HPDE6-E6E7 (cell line): Measurements from ENCODE around the gene CKS1B.
"Not testable (repeated sequence)": the region's sequence is repeated elsewhere in the genome, so short reads cannot be mapped to it uniquely, and the experiment has no call there.

Experiments
- DNase-seq: peaks from one replicate; pipeline ENCODE4 v3.0.0; 2011; ENCODE audit warnings: missing footprints; ENCODE audit errors: extremely low spot score

CKS1B gene

DNA sequence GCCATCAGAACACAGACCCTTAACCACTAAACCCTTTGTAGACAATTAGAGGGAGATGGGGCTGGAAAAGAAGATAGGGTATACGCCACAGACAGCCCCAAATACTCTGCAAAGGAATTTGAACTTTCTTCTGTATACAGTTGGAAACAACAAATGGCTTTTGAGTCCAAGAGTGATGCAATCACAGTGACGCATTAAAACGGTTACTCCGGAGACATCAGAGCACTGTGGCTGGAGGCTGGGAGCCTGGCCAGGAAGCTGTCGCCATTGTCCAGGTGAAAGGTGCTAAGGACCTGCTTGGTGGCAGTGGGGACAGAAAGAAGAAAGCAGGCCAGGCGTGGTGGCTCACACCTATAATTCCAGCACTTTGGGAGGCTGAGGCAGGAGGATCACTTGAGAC is 12.8 kb downstream of the CKS1B start:
- DNase-seq: no peak

DNA sequence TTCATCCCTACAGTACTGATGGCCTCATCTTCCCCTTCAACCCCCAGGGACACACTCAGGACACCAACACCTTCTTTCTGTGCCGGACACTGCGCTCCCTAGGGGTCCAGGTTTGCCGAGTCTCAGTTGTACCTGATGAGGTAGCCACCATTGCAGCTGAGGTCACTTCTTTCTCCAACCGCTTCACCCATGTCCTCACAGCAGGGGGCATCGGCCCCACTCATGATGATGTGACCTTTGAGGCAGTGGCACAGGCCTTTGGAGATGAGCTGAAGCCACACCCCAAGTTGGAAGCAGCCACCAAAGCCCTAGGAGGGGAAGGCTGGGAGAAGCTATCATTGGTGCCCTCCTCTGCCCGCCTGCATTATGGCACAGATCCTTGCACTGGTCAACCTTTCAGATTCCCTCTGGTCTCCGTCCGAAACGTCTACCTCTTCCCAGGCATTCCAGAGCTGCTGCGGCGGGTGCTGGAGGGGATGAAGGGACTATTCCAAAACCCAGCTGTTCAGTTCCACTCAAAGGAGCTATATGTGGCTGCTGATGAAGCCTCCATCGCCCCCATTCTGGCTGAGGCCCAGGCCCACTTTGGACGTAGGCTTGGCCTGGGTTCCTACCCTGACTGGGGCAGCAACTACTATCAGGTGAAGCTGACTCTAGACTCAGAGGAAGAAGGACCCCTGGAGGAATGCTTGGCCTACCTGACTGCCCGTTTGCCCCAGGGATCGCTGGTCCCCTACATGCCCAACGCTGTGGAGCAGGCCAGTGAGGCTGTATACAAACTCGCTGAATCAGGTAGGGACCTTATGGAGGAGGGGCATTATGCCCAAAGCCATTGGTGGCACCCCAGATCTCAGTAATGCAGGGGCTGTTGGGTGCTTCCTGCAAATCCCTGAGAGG is 13.8 kb downstream of the CKS1B start:
- no peak for DNase-seq

DNA sequence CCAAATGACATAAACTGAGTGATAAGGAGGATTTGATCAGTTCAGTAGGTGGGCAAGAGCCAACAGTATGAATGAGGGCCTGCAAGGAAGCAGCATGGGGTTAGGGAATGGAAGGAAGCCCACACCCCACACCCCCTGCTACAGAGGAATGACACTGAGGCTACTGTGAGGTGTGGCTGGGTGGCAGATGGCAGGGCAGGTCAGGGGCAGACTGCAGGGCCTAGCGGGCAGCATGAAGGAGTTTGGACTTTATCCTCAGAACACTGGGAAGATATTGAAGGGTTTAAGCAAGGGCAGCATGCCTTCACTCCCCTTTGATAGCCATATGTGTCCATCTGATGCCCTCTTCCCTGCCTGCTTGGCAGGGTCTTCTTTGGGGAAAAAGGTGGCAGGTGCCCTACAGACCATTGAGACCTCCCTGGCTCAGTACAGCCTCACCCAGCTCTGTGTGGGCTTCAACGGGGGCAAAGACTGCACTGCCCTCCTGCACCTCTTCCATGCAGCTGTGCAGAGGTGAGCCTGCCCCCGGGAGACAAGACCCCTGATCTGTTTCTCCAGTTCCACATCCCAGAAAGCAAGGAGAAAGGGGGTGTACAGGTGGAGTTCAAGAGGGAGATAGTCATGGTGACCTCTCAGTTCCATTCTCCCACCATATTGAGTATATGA is 14.8 kb downstream of the CKS1B start:
- DNase-seq: no peak

DNA sequence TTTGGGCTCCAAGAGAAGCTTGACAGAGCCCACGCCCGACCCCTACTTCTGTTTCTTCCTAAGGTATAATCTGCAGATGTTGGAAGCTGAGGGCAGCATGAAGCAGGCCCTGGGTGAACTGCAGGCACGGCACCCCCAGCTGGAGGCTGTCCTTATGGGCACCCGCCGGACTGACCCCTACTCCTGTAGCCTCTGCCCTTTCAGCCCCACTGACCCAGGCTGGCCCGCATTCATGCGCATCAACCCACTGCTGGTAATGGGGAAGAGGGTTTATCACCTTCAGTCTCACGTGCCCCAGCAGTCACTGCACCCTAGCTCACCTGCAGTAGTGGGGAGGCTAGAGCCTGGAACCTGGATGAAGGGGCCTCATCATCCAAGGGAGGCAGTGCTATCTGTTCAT is 15.8 kb downstream of the CKS1B start:
- DNase-seq: no peak

DNA sequence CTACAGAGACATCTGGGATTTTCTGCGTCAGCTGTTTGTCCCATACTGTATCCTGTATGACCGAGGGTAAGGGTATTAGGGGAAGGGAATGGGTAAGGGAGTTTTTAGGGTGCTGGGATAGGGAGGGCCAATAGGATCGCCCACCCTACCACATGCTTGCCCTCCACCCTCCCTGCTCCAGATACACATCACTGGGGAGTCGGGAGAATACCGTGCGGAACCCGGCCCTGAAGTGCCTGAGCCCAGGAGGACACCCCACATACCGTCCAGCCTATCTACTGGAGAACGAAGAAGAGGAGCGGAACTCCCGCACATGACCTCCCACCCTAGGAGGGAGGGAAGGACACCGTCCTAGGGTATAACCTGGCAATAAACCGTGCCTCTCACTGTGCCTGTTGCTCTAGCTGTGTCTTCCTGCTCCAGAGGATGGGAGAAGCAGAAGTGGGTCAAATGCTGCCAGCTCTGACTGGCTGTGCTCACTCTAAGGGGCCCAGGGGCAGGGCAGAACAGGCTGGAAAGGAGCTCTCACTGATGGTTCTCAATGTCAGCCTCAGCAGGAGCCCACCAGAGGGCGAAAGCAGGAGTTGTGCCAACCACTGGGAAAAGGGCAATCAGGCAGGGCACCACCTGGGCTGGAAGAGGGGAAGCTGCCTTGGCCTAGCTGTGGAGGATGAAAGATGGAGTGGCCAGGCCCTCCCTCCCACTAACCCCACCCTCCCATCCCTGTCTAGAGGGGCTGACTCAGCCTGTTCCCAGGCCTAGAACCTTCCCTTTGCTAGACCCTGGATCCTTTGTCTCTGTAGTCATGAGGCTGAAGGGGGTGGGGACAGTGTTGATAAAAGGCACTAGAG is 18.5 kb downstream of the CKS1B start:
- no peak for DNase-seq

DNA sequence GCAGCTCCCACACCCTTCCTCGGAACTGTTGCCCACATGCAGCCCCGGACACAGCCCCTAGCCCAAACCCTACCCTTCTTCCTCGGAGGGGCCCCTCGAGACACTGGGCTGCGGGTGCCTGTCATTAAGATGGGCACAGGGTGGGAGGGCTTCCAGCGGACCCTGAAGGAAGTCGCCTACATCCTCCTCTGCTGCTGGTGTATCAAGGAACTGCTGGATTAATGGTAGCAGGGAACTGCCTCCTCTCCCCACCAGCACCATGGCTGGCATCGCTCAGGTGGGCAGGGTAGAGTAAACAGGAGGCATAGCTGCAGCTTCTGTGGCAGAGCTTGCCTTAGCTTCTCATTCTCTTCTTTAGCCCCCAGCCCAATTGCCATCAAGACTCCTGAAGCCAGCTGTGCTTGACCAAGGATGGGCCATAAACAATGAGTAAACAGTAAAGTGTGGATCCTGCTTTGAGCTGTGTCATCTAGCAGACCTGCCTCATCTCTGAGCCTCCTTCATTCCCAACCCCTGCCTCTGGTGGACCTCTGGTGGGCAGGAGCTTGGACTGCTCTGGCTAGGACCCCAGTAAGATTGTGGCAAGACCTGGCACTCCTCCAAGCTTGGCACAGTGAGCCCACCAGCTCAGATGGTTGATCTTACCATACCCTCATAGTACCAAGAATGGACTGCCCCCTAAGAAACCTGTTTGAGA is 19.2 kb downstream of the CKS1B start, which contains the start of gene LENEP:
Gene LENEP (plus strand): TSS at position 15 of the 697 bp plus-strand sequence. CDS start 22 bp downstream, at position 37.
- DNase-seq: no peak

DNA sequence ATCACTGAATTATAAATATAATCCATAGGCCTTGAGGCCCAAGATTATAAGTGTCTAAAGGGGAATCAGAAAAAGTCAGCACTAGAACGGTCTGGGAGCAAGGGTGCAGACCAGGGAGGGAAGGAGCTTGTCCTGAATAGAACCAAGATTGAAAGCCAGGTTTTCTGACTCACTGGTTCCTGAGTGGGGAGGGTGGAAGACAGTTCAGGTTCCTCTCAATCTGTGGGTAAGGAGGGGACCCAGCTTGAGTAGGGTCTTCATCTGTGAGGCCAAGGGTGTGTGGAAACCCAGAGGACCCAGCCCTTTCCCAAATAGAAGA is 19.7 kb downstream of the CKS1B start:
- no peak for DNase-seq

DNA sequence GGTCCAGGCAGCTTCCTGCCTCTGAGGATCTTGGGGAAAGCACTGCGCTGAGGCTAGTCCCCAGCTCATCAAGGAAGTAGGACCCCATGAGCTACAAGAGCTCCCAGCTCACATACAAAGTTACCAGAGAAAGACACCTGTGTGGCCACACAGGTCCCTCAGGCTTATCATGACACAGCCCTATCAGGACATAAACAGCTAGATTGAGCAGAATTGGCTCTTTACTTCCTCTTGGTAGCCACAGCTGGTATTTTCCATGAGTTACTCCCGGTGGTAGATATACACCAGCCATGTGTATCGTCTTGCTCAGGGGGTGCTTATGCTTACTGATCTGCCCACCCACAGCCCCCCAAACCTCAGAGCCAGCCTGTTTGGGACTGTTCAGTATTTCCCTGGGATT is 20.1 kb downstream of the CKS1B start:
- DNase-seq: no peak

DNA sequence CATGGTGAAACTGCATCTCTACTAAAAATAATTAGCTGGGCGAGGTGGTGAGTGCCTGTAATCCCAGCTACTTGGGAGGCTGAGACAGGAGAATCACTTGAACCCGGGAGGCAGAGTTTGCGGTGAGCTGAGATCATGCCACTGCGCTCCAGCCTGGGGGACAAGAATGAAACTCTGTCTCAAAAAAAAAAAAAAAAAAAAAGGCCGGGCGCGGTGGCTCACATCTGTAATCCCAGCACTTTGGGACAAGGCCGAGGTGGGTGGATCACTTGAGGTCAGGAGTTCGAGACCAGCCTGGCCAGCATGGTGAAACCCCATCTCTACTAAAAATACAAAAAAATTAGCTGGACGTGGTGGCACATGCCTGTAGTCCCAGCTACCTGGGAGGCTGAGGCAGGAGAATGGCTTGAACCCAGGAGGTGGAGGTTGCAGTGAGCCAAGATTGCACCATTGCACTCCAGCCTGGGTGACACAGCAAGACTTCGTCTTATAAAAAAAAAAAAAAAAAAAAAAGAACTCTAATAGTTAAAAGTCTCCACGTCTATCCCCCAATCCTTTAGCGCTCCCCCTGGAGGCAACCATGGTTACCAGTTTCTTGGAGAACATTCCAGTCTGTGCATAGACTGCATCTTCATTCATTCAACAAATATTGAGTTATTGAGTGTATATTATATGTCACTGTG is 21.0 kb downstream of the CKS1B start:
- DNase-seq: not testable (repeated sequence)

DNA sequence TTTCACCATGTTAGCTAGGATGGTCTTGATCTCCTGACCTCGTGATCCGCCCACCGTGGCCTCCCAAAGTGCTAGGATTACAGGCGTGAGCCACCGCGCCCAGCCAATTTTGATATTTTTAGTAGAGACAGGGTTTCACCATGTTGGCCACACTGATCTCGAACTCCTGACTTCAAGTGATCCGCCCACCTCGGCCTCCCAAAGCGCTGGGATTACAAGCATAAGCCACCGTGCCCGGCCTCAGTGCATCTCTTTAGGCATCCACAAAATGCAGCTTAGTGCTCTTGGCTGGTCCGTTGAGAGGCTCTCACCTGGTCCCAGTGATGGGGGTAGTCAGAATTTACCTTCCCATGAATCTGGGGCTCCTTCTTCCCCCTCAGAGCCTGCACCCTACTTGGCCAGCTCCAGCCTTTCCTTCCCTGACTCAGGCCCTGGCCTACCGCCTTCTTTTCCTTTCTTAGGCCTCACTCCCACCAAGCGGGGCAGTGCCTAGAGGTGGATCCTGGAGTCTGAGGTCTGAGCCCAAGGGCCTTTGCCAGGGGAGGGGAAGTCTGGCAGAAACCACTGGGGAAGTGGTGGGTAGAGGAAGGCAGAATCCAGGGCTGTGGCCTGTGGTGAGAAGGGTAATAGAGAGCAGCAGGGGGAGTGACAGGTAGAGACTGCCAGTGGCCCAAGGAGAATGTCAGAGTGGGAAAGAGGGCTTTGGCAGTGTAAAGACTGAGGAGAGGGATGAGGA is 22.7 kb downstream of the CKS1B start:
- no peak for DNase-seq

DNA sequence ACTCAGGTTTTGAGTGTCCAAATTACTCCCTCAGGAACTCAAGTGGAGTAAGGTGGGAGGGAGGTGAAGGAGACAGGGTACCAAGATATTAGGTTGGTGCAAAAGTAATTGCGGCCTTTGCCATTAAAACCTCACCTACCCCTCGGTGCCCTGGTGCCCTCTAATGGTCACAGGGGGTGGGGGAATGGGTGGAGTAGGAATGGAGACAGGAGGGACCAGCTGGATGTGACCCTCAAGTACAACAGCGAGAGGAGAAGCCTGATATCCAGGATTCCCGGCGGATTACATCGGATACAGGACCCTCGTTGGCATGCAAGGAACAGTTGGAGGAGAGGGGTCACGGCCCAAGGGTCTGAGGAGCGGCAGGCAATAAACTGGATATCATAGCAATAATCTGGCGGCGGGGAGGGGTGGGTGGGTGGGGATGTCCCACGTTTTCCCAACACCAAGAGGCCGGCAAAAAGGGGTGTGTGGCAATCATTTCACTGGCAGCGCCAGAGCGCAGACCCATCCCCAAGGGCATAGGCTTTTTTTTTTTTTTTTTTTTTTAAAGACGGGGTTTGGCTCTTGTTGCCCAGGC is 23.8 kb downstream of the CKS1B start:
- DNase-seq: no peak

DNA sequence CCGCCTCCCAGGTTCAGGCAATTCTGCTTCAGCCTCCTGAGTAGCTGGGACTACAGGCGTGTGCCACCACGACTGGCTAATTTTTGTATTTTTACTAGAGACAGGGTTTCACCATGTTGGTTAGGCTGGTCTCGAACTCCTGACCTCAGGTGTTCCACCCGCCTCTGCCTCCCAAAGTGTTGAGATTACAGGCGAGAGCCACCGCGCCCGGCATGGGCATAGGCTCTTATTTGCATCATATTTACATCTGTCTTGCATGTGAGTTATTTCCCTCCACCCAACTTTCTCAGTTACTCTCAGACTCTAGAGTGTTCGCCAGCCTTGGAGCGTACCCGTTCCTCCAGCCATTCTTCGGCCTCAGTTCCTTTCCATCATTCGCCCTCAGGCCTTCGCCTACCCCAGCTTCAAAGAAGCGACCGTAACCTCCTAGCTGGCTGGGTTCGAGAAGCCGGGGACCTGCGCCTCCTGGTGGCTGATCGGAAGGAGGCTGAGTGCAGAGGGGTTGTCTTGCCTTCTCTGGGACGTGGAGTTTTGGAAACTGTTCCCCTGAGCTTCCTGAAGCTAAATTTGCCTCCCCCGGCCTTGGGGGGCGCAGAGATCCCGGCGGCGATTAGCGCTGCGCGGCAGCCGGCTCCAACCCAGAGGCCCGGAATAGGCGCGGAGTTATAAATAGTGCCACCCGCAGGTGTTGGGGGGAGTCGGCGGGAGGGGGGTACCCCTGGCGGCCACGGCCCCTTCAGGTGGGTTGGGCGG is 24.5 kb downstream of the CKS1B start:
- DNase-seq: no peak

DNA sequence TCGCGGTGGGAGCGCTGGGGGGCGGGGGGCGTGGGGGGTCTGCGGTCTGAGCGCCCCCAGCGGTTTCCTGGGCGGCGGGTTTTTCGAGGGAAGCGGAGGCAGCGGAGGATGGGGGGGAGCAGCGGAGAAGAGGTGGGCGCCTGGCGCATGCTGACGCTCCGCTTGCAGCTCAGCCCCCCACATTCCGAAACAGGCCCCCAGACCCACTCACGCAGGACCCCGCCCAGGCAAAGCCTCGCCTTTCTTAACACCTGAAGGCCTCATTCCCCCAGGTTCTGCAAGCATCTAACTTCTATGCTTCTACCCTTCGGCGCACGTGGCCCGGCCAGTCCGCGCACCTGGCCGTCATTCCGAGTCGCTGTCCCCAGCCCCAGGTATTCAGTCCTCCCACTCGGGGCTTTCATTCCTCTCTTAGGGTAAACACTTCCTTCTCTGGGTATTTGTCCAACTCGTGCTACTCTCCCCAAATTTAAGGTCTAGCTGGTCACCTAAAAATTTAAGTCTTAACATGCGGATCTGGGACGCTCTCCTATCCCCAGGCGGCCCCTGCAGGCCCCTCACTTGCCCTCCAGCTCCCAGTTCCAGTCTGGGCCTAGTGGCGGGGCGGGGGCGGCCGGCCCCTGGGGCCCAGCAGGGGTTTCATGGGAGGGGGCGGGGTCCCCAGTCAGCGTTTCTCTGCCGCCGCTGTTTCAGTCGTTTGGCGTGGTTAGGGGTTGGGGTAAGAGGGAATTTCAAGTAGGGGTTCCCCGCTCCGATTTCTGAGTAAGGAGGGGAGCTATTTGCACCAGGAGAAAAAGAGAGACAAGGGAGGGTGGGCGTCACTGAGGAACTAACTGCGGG is 25.3 kb downstream of the CKS1B start:
- DNase-seq: no peak

DNA sequence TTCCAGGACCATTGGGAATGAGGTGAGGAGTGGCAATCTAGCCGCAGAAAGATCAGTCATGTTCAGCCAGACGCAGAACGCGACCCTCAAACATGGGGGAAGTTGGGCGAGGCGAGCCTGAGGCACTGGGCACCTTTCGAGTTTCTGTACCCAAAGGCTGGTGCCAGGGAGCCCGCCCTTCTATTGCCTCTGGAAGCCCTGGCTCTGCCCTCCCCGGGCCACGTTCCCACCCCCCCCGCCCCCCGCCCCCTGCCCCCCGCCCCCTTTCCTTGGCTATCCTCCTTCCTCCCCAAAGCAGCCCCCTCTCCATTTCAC is 25.9 kb downstream of the CKS1B start:
- no peak for DNase-seq

DNA sequence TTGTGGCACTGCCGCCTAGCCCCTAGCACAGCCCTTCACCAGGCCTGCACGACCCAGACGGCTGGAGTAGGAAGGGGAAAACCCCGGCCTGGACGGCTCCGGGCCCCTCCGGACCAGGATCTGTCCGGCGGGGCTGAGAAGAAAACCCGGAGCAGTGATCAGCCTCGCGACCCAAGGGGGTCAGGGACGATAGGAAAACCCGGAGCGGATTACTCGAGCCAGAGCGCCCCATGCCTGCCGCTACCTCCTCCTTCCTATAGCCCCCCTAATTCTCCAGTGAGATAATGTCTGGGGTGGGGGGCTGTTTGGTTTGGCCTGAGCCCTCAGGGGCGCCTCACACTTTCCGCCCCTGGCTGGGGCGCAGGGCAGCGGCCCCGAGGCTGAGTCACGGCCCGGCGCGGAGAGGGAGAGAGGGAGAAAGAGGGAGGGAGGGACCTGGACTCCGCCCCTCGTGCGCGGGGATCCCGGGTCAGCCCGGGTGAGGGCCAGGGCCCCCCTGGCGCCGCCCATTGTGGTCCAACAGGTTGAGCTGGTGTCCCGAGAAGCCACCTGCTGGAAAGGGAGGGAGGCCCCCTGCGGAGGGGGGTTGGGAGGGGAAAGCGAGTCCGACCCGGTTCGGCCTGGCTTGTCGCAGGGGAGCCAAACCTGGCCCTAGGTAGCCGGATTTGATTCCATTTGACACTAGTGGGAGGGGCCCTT is 26.4 kb downstream of the CKS1B start:
- peak; percentile 93 for DNase-seq

DNA sequence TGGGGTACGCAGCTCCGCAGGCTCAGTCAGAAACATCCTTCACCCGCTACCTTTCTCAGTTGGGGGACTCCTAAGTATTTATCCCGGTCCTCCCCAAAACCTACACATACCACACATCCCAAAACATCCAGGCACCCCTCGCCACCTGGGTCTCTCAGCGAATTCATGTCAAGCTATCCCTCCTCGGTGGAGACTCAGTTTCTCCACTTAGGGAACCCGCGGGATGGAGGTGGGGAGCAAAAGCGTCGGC is 26.9 kb downstream of the CKS1B start:
- no peak for DNase-seq

DNA sequence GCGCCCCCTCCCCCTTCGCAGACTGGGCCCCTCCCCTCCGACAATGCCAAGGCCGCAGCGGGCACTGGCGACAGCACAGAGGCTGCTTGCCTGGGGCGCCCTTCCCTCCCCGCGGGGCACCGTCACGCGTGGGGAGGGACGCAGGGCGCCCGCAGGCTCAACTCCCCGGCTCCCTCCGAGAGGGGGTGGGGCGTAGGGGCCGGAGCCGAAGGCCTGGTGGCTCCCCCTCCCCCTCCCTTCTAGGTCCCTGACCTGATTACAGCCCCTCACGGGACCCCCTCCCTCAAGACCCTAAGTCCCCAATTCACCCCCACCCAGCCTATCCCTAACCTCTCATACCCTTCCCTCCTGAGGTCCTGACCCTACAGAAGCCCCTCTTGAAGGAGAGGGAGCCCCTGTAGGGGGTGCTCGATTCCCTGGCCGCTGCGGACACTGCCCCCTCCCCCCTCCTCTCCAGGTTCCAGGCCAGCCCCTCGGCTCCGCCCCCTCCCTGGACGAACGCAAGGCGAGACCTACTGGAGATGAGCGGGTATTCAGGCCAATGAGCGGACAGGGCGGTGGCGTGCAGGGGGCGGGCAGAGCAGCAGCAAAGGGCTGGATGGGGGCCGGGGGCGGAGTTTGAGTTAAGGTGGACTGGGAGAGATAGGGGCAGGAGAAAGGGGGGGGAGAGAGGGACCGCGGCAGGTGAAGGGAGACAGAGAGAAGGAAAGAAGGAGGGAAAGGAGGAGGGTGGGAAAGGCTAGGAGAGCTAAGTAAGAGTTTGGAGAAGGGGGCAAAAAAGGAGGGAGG is 27.4 kb downstream of the CKS1B start:
- DNase-seq: peak; percentile 97
